HTERT RPE-1 (cell line): ENCODE data around the gene ELF1.
"Not testable (repeated sequence)": the region's sequence is repeated elsewhere in the genome, so short reads cannot be mapped to it uniquely, and the experiment has no call there.

Experiments used
- in situ Hi-C: fragments of 300-500 bp; cut with MboI; formaldehyde crosslinking; loops from 4 replicates; pipeline ENCODE4 v1.14.3; 2020; ENCODE audit warnings: low sequenced_read_pairs

ELF1 gene

DNA sequence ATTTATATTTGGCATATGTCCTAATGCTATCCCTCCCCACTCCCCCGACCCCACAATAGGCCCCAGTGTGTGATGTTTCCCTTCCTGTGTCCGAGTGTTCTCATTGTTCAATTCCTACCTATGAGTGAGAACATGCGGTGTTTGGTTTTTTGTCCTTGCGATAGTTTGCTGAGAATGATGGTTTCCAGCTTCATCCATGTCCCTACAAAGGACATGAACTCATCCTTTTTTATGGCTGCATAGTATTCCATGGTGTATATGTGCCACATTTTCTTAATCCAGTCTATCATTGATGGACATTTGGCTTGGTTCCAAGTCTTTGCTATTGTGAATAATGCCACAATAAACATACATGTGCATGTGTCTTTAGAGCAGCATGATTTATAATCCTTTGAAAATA is 23.3 kb upstream of the ELF1 start:
- in situ Hi-C loops = not testable (repeated sequence)

DNA sequence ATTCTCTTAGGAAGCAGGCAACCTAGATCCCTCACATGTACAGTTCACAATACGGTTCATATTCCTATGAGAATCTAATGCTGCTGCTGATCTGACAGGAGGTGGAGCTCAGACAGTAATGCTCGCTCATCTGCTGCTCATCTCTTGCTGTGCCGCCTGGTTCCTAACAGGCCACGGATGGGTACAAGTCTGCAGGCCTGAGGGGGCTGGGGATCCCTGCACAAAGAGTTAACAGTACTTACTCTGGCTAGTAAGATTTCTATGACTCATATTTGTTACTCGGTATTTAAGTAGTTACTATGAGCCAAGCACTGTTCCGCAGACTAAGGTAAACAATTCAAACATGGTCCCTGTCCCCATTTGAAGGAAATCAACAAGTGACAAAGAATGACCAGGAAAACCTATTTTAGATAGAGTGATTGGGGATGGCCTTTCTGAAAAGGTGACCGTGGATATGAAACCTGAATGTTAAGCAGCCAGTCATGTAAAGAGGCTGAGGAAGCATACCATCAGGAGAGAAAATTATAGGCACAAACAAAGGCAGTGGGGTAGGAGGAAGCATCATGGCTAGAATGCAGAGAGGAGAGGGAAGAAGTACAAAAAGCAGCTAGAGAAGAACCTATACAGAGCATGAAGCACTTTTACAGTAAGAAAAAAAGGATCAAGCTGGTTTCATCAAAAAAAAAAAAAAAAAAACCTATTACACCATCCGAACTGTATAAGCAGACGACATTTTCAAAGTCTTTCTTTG is 21.6 kb upstream of the ELF1 start:
- in situ Hi-C loops = no loop called here

- in situ Hi-C loops = no loop called here
Measured at GRCh38 chr13:41039746-41040145, 20.6 kb upstream of the ELF1 start.

- in situ Hi-C loops = not testable (repeated sequence)
Measured at GRCh38 chr13:41036557-41036956, 17.4 kb upstream of the ELF1 start.

DNA sequence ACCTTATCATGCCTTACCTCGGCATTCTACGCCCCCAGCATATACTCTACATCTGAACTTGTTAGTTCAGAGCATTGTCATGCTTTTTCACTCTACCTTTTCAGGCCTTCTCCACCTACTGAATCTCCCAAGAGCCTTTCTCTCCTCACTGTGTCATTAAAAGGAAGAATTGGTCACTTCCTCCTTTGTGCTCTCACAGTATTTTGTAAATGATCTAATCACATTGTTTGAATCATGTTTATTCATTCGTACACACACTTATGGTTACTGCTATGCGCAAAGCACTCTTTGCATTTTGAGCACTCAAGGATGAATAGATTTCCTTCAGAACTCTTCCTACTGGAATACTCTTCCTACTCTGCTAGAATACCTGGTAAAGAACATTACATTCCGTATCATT is 15.8 kb upstream of the ELF1 start:
- in situ Hi-C loops = no loop called here

GRCh38 chr13:41034382-41034781 is 15.3 kb upstream of the ELF1 start:
- in situ Hi-C loops = no loop called here

- in situ Hi-C loops = no loop called here
Measured at GRCh38 chr13:41032691-41033376, 13.7 kb upstream of the ELF1 start.

DNA sequence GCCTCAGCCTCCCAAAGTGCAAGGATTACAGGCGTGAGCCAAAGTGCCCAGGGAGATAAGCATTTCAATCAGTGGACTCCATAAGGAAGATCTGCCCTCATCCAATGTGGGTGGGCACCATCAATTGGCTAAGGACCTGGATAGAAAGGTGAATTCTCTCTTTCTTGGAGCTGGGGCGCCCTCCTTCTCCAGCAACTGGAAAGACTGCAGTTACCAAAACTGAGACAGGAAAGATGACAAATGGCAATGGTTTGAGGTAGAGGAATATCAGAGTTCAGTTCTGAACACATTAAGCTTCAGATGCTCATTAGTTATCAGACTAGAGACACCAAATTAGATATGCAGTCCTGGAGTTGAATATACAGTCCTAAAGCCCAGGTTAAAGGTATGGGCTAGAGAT is 10.5 kb upstream of the ELF1 start:
- in situ Hi-C loops = no loop called here

- in situ Hi-C loops = no loop called here
Measured at GRCh38 chr13:41028051-41028450, 8.9 kb upstream of the ELF1 start.

DNA sequence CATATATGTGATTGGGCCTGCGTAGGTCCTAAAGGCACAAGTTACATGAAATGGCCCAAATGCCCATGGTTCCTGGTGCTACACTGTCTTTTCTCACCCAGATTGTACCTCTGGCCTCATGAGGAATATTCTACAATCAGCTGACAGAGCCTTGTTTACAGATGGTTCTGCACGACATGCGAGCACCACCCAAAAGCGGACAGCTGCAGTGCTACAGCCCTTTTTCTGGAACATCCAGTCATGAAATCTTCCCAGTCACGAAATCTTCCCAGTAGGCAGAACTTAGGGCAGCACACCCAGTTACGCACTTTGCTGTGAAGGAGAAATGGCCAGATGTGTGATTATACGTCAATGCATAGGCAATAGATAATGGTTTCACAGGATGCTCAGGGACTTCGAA is 7.7 kb upstream of the ELF1 start:
- in situ Hi-C loops = no loop called here

- in situ Hi-C loops = no loop called here
Measured at GRCh38 chr13:41025518-41025917, 6.4 kb upstream of the ELF1 start.

DNA sequence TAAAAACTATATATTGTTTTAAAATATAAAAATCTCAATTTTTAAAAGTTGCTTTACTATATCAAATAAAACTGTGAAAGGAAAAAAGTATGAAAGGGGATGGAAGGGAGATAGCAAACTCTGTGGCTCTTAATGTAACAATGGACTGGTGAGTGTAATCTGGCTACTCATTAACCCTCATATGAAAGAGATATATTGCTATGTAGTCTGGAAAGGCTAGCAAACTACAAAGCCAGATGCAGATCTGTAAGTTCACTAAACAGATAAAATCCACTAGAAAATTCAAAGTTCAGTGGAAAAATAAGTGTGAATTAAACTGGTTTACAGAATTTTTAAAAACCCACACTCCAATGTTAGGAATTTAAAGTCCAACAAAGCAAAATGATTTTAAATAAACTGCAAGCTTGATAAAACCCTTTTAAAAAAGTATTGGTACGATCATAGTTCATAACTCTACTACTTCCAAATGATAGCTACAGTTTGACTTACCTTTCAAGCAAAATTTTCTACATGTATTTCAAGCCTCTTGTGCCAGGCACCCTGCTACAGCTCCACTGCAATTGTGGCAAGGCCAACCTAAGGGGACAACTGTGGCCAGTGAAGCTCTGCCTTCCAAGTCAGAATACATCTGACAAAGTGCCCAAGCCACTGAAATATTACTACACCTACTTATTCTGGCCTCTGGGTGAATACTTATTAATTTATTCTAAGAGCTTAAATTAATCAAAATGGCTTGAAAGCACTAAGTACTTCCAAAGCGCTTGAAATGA is 647 bp upstream of the ELF1 start:
- in situ Hi-C loops = no loop called here

DNA sequence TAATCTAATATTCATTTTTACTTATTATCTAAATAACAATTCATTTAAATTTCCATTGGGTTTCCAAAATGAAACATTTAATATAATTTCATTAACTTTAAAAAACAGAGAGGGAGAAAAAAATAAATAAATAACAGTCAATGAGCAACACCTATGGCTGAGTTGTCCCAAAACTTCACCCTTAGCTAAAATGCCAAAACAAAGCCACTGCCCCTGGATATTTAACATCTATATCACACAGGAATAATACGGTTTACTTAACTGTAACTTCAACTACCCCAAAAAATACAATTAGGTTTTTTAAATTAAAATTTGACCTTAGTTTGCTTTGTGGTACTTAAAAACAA is 541 bp downstream of the ELF1 start:
- in situ Hi-C loops = no loop called here

DNA sequence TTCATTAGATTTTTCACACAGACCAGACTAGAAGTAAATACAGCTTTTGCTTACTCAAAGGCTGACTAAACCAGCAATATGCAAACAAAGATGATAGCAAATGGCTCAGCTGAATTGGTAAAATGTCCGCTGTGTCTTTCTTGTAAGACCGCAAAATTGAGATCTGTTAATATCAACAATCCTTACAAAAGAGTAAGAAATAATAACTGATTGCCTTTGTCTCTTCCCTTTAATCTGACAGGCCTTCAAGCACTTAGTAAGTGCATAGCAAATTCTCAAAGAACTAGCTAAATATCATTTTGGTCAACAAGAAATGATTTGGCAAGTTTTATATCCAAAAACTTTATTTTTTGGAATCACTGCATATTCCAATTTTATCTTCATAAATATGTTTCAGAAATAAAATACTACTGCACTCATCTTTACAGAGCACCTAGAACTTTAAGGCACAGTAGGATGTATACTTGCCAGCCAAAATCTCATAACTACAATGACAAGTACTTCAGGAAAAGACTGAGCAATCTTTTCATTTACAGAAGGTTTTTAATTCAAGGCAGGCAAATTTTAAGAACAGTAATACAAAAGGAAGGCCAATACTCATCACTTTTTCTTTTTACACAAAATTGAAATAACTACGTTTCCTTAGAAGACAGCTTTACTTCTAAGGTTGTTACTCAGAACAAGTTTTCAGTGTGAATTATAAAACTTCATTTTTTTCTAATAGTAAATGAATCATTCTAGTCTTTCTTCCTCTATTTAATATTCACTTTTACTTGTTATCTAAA is 1.1 kb downstream of the ELF1 start:
- in situ Hi-C loops = no loop called here

DNA sequence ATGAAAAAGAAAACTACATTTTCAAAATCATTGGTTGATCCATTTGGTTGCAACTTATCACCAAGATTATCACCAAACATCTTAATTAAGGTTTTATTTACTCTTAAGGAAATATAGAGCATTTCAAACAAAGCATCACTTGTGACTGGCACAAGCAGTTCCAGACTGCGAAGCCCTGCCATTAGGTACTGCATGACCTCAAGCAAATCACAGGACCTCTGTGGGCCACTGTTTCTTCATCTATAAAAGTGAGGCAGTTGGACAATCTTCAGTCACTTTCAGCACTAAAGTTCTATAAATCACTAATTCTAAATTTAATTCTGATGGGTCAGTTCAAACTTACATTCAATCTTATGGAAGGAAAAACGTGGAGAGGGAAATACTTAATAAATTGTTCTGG is 2.0 kb downstream of the ELF1 start:
- in situ Hi-C loops = no loop called here

DNA sequence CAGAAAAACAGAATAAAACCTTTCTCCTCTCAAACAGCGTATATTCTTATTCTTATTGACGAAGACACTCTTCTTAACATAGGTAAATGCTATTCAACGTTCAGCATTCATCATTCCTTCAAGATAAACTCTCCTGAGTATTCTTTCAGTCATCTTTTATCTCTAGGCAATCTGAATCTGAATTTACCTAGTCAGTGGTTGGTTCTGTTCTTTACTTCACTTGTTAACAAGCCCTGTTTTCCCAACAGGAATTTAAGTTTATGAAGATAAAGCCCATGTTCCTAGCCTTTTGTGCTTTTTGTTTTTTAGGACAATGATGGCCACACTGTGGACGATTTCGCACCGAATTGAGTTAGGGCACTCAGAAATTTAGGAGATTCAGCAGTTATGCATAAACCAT is 3.2 kb downstream of the ELF1 start:
- in situ Hi-C loops = no loop called here

DNA sequence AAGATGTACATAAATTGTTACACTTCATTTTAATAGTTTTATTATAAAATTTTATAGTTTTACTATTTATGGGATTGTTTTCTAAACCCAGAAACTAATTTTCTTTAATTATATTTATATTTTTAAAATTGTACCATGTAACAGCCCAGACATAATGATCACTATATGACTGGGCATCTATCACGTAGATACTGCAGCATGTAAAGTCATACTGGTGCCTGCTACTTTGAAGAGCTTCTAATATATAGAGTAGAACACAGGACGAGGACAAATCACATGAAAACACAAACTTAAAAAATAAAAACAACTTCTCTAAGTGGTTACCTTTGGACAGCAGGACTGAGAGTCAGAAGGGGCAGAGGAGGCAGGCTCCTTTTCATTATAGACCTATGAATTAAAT is 5.3 kb downstream of the ELF1 start:
- in situ Hi-C loops = no loop called here

GRCh38 chr13:41012536-41012935 is 6.6 kb downstream of the ELF1 start:
- in situ Hi-C loops = no loop called here

- in situ Hi-C loops = no loop called here
Measured at GRCh38 chr13:41011382-41011956, 7.6 kb downstream of the ELF1 start.

- in situ Hi-C loops = no loop called here
Measured at GRCh38 chr13:41008349-41008980, 10.7 kb downstream of the ELF1 start.
